ENCODE data around the gene SAMD10.

The SAMD10 gene

DNA sequence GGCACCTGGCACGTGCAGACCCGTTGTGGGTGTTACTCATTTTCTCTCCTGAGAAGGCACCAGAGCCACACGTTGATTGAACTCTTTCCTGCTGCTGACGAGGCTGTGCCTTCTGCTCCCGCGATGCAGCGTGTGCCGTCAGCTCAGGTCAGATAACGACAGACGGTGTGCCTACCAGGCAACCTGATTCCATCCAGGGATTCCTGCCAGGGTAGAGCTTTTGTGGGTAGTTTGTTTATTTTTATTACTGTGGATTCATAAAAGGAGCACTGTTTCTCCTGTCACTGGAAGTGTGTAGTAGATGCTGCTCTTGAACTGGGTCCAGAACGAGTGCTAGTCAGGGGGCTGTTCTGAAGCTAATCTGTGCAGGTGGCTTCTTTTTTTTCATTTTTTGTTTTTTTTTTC is 22.2 kb upstream of the SAMD10 start (continued):
- no peak for TF ChIP-seq ZNF24 (tag by site-specific recombination; IDR thresholded peaks at IDR 0.05)
- peak; percentile 80 for TF ChIP-seq BCL11A (tag by site-specific recombination; IDR thresholded peaks at IDR 0.05; ENCODE audit: low read depth)
- peak; percentile 31; the same call in 1 of the 2 replicates for TF ChIP-seq ZBTB21 (tag by site-specific recombination; IDR thresholded peaks at IDR 0.05)
- 0 out of 2 replicates have a peak, but pooled peaks have one; percentile 24 for TF ChIP-seq ZFP69B (tag by site-specific recombination; IDR thresholded peaks at IDR 0.05)

DNA sequence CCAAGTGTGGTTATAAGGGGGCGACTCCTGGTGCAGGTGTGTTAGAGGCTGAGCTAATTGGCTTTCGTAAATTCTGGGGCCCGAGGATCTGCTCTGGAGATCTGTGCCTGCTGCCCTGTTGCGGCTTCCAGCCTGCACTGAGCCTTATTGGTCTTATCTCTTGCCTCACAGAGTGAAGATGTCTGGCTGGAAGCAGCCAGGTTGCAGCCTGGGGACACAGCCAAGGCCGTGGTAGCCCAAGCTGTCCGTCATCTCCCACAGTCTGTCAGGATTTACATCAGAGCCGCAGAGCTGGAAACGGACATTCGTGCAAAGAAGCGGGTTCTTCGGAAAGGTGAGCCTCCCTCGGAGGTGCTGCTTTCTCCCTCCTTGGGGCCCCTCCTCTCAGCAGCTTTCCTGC is 21.5 kb upstream of the SAMD10 start:
- Histone ChIP-seq H3K4me3 (ENCODE audit: low read depth, low read length) (no peak overlapping the region), H3K9me3 (ENCODE audit: control insufficient read depth, insufficient read depth, low read depth, low read length) (no peaks in the 10 kb centered on the region), H3K36me3 (ENCODE audit: control insufficient read depth in 2 of 2, insufficient read depth in 1 of 2, low read length in 2 of 2) (peaks cover 40 to 79% of the 10 kb centered on the region in 2 experiments), H3K4me1 (ENCODE audit: control insufficient read depth, insufficient read depth, low read length) (no peaks in the 10 kb centered on the region; the same call in 1 of the 2 replicates), H3K27ac (ENCODE audit: extremely low read depth, low read depth, low read length) (no peak overlapping the region)
- TF ChIP-seq, protein P1, sequence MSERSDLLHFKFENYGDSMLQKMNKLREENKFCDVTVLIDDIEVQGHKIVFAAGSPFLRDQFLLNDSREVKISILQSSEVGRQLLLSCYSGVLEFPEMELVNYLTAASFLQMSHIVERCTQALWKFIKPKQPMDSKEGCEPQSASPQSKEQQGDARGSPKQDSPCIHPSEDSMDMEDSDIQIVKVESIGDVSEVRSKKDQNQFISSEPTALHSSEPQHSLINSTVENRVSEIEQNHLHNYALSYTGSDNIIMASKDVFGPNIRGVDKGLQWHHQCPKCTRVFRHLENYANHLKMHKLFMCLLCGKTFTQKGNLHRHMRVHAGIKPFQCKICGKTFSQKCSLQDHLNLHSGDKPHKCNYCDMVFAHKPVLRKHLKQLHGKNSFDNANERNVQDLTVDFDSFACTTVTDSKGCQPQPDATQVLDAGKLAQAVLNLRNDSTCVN (tag by site-specific recombination; optimal IDR thresholded peaks at IDR 0.05): no peak
- TF ChIP-seq ZNF600 (tag by site-specific recombination; IDR thresholded peaks at IDR 0.05) (peak; percentile 10; the same call in 1 of the 2 replicates), ZFP37 (tag by site-specific recombination; IDR thresholded peaks at IDR 0.05) (no peak)
- ChIA-PET POLR2A (interaction anchor here (1.0 to 1.1 kb wide), 3 partner anchors 20 to 136 kb away, joined by 3 to 5 read pairs (median 4); partner anchors contain the start of genes PRPF6 and TPD52L2), CTCF (interaction anchor here (0.6 to 1.5 kb wide), 4 partner anchors 19 to 44 kb away, joined by 3 to 7 read pairs (median 4); partner anchors contain the start of gene PRPF6)

DNA sequence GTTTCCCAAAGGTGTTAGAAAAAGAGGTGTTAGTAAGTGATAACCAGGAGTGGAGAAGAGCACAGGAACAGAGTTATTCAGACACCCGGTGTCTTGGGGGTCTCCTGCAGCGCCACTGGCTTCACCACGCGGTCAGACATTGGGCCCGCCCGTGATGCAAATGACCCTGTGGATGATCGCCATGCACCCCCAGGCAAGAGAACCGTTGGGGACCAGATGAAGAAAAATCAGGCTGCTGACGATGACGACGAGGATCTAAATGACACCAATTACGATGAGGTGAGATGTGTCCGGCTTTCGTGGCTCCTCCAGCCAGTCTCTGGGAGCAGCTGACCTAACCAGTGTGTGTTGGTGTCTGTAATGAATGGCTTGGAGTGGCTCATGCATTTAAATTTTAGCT is 3.5 kb upstream of the SAMD10 start:
- TF ChIP-seq ZNF274 (IDR thresholded peaks at IDR 0.05; ENCODE audit: low read length) (no peak), ZNF274 (tag by site-specific recombination; IDR thresholded peaks at IDR 0.05; ENCODE audit: borderline replicate concordance) (no peak), HOXA7 (CRISPR knock-in tag; IDR thresholded peaks at IDR 0.05; ENCODE audit: borderline replicate concordance) (no peak), TCF7L2 (IDR thresholded peaks at IDR 0.05; ENCODE audit: borderline replicate concordance, low read depth, low read length) (no peak), ZNF146 (tag by site-specific recombination; IDR thresholded peaks at IDR 0.05) (no peak), HOXD13 (CRISPR knock-in tag; IDR thresholded peaks at IDR 0.05; ENCODE audit: borderline replicate concordance) (no peak), ZNF10 (tag by site-specific recombination; IDR thresholded peaks at IDR 0.05) (no peak), ZNF324 (tag by site-specific recombination; IDR thresholded peaks at IDR 0.05) (no peak), ZNF549 (tag by site-specific recombination; IDR thresholded peaks at IDR 0.05) (no peak)
- TF ChIP-seq, protein P2, sequence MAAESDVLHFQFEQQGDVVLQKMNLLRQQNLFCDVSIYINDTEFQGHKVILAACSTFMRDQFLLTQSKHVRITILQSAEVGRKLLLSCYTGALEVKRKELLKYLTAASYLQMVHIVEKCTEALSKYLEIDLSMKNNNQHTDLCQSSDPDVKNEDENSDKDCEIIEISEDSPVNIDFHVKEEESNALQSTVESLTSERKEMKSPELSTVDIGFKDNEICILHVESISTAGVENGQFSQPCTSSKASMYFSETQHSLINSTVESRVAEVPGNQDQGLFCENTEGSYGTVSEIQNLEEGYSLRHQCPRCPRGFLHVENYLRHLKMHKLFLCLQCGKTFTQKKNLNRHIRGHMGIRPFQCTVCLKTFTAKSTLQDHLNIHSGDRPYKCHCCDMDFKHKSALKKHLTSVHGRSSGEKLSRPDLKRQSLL (tag by site-specific recombination; IDR thresholded peaks at IDR 0.05): no peak
- TF ChIP-seq, protein P3, sequence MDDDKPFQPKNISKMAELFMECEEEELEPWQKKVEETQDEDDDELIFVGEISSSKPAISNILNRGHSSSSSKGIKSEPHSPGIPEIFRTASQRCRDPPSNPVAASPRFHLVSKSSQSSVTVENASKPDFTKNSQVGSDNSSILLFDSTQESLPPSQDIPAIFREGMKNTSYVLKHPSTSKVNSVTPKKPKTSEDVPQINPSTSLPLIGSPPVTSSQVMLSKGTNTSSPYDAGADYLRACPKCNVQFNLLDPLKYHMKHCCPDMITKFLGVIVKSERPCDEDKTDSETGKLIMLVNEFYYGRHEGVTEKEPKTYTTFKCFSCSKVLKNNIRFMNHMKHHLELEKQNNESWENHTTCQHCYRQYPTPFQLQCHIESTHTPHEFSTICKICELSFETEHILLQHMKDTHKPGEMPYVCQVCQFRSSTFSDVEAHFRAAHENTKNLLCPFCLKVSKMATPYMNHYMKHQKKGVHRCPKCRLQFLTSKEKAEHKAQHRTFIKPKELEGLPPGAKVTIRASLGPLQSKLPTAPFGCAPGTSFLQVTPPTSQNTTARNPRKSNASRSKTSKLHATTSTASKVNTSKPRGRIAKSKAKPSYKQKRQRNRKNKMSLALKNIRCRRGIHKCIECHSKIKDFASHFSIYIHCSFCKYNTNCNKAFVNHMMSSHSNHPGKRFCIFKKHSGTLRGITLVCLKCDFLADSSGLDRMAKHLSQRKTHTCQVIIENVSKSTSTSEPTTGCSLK (tag by site-specific recombination; IDR thresholded peaks at IDR 0.05): no peak
- Histone ChIP-seq H3K4me1 (ENCODE audit: control insufficient read depth, insufficient read depth, low read length) (peaks cover 13% of the 10 kb centered on the region), H3K9me3 (ENCODE audit: control insufficient read depth, insufficient read depth, low read depth, low read length) (no peaks in the 10 kb centered on the region), H3K4me3 (ENCODE audit: low read depth, low read length) (no peak overlapping the region), H3K27ac (ENCODE audit: extremely low read depth, low read depth, low read length) (no peak overlapping the region), H3K36me3 (ENCODE audit: control insufficient read depth in 2 of 2, insufficient read depth in 1 of 2, low read length in 2 of 2) (peaks cover 32 to 52% of the 10 kb centered on the region in 2 experiments; a peak in 2 of 3 replicates)
- POLR2A ChIA-PET: interaction anchor here (0.6 kb wide), 2 partner anchors 25 to 117 kb away, joined by 3 read pairs; no protein-coding TSS in a partner anchor
- CTCF ChIA-PET: interaction anchor here (0.7 to 3.8 kb wide), 3 partner anchors 137 to 1007 kb away, joined by 3 to 18 read pairs (median 5); no protein-coding TSS in a partner anchor
